ENCODE measurements around the gene BTBD9.
"Not testable (repeated sequence)": the region's sequence is repeated elsewhere in the genome, so short reads cannot be mapped to it uniquely, and the experiment has no call there.

Gene BTBD9

GRCh38 chr6:38477680-38478260 is 162.0 kb downstream of the BTBD9 start:
- no peak for DNase-seq

- no peak for DNase-seq
Observed at GRCh38 chr6:38476888-38477287, 162.8 kb downstream of the BTBD9 start.

GRCh38 chr6:38476141-38476540 is 163.6 kb downstream of the BTBD9 start:
- DNase-seq, result no peak

GRCh38 chr6:38470548-38470947 is 169.2 kb downstream of the BTBD9 start:
- DNase-seq, result no peak

GRCh38 chr6:38467566-38467965 is 172.2 kb downstream of the BTBD9 start:
- DNase-seq, result no peak

- no peak for DNase-seq
Observed at GRCh38 chr6:38460186-38460585, 179.5 kb downstream of the BTBD9 start.

- no peak for DNase-seq
Observed at GRCh38 chr6:38459291-38459690, 180.4 kb downstream of the BTBD9 start.

- DNase-seq, result no peak
Observed at GRCh38 chr6:38453861-38454260, 185.9 kb downstream of the BTBD9 start.

- DNase-seq, result no peak
Observed at GRCh38 chr6:38452816-38453660, 186.7 kb downstream of the BTBD9 start.

GRCh38 chr6:38450717-38451116 is 189.0 kb downstream of the BTBD9 start:
- no peak for DNase-seq

GRCh38 chr6:38445925-38446324 is 193.8 kb downstream of the BTBD9 start:
- DNase-seq, result no peak

GRCh38 chr6:38445336-38445735 is 194.4 kb downstream of the BTBD9 start:
- DNase-seq, result no peak

GRCh38 chr6:38443352-38444144 is 196.2 kb downstream of the BTBD9 start:
- DNase-seq, result no peak

GRCh38 chr6:38438097-38438496 is 201.6 kb downstream of the BTBD9 start:
- no peak for DNase-seq

- DNase-seq, result no peak
Observed at GRCh38 chr6:38436726-38437465, 202.8 kb downstream of the BTBD9 start.

GRCh38 chr6:38435330-38435729 is 204.4 kb downstream of the BTBD9 start:
- DNase-seq, result no peak

GRCh38 chr6:38434051-38434450 is 205.7 kb downstream of the BTBD9 start:
- no peak for DNase-seq

- no peak for DNase-seq
Observed at GRCh38 chr6:38432479-38432878, 207.2 kb downstream of the BTBD9 start.

GRCh38 chr6:38432079-38432478 is 207.7 kb downstream of the BTBD9 start:
- no peak for DNase-seq

- DNase-seq, result no peak
Observed at GRCh38 chr6:38429546-38429945, 210.2 kb downstream of the BTBD9 start.

- no peak for DNase-seq
Observed at GRCh38 chr6:38427492-38428210, 212.1 kb downstream of the BTBD9 start.

GRCh38 chr6:38425788-38426488 is 213.8 kb downstream of the BTBD9 start:
- not testable (repeated sequence) for DNase-seq
